Lung microvascular endothelial cell (primary cell): ENCODE results near the gene LYRM4. TPM values are rescaled to one million over a fixed set of nuclear protein-coding genes. Genes with fewer than 3 reads are reported as not detected.
"Not testable (repeated sequence)": the region's sequence is repeated elsewhere in the genome, so short reads cannot be mapped to it uniquely, and the experiment has no call there.

Experiments
- DNase-seq, 2 donors: peaks; one replicate each; pipeline versions ENCODE4 v3.0.0 to v3.0.0-alpha.2; 2010; ENCODE audit warnings: low read depth in 2 of 2
- total RNA-seq: library from RNA; depleted of rRNA; stranded (reverse); fragments of >200 nt; gene quantifications from 2 replicates; pipeline ENCODE4 v1.2.1, GENCODE V29; 2014

The LYRM4 gene
- total RNA-seq, 1 donor from 2014 or later = 14.7 TPM

DNA sequence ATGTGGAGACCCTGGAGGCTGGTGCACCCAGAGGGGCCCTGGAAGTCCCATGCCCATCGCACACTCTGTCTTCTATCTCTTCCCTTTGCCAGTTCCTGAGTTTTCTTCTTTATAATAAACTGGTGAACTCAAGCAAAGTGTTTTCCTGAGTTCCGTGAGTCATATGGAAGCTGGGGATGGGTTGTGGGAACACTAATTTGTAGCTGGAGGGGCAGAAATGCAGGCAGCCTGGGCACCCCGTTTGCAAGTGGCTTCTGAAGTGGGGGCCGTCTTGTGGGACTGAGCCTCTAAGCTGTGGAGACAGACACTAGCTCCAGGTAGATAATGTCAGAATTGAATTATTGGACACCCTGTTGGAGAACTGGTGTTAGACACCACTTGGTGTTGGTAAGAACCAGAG is 178.8 kb downstream of the LYRM4 start:
- peak in 1 of 2 donors; percentile 27 for DNase-seq

DNA sequence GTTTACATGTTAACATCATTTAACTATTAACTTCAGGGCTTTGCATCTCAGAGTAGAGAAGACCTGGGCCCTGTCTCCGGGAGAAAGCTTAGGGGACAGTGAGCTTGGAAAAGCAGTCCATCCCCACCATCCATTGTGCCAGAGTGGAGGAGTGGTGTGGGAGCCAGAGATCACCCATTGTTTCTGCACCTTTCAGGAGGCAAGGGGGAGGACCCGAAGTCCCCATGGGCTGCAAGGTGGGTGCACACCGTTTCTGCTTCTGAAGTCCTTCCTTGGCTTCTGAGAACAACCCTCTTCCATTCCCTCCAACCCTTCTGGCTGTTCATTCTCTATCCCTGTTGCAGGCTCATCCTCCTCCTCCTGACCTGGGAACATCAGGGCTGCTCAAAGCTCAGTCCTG is 179.6 kb downstream of the LYRM4 start:
- no peak for DNase-seq

DNA sequence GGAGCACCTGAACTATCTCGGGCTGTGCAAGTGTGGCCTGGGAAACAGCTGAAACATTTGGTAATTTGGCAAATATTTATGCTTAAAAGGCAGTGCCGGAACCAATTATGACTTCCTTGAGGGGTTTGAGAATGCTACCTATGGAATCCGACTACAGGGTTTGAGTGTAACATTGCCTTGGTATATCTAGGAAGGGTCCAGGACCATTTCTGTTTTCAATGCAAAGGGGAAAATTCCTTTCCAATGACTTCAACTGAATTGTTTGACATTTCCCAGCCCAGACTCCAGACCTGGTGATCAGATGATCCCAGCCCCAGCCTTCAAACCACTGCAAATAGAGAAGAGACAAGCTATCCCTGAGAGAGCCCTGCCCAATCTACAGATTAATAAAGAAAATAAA is 180.2 kb downstream of the LYRM4 start:
- no peak for DNase-seq

DNA sequence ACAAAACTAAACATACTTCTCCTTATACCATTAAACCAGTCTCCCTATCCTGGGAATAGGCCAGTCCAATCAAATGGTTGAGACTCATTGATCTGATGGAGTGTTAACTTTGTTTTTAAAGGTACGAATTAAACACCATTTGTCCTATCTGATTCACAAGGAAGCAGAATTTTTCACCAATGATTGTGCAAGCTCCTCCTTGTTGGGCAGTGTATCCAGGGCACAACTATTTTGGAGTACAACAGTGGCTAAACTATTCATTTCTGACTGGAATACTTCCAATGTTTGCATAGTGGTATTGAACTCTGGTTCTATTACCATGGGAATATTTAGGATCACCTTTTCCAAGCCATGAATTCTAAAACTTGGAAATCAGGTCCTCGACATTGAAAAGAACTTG is 181.1 kb downstream of the LYRM4 start:
- DNase-seq = no peak

DNA sequence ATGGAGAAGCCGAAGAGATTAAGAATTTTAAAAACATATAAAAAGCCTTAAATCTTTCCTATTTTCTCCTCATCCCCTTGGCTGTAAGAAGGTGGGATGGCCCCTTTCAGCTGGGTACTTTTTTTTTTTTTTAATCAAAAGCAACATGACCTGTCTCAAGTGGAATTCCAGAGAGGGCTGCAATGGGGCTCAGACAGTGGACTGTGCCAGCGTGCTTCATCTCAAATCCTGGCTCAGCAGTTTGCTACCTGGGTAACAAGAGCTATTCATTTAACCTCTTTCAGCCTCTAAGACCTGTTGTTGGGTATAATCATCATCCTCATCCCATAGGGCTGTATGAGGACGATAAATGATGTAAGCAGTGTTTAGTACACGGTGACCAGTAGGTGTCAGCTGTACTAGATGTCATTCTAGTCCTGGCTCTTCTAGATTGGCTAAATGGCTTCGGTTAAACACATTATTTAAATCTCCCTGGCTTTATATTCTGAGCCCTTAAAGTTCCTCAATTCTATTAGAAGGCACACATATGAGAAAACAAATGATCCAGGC is 182.6 kb downstream of the LYRM4 start:
- peak; percentile 50 to 63 for DNase-seq

DNA sequence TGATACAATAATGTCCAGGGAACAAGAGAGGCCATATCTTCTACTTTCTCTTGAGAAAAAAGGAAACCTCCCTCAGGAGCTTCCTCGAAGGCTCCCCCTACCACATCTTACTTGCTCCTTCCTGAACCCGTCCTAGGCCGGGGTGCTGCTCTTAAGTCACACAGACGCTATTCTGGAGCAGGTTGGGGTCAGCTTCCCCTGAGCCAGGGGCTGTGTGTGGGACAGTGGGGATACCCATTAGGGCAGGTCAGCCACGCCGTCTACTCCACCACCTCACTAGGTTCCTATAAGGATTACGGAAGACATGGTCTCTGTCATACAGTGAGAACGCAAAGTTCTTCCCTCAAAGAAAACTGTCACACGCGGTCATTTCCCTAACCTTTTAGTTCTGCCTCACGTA is 183.8 kb downstream of the LYRM4 start:
- DNase-seq = no peak

DNA sequence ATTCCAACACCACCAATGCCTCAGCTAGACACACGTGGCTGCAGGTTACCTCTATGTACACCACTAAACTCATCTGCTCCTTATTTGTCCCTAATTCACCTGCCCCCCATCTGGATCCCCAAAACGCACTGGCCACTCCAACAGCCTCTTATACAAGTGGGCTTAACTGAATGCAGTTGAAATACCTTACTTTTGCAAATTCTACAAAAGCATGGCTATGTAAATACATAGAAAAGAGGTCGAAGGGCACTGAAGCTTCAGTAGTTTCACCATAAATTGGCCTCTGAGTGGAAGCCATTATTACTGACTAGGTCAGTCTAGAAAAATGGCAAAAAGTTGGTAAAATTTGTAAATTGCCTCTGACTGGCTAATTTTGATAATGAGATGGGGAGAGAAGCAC is 186.8 kb downstream of the LYRM4 start:
- no peak for DNase-seq

DNA sequence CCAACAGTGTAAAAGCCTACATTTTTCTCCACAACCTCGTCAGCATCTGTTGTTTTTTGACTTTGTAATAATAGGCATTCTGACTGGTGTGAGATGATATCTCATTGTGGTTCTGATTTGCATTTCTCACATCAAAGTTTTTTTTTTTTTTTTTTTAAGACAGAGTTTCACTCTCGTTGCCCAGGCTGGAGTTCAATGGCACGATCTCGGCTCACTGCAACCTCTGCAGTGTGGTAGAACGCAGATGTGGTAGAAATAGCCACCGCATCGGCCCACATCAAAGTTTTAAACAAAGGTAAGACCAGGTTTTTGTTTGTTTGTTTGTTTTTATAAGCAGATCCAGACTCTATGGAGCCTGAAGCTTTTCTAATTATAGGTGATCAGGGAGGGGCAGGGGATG is 188.3 kb downstream of the LYRM4 start:
- DNase-seq = no peak

DNA sequence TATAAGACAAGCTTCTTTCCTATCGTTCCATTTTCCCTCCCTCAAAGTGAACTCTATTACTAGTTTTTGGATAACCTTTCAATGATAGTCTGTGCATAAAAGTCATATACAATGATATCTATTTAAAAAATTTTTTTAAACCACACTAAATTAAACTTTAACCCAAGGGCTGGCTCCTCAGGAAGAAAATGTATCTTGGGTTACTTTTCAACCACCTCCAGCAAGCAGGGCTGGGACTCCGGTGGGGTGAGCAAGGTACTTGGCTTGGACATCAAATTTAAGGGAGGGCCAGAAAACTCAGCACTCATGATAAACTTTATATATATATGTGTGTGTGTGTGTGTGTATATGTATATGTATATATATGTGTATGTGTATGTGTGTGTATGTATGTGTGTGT is 189.5 kb downstream of the LYRM4 start:
- no peak for DNase-seq

DNA sequence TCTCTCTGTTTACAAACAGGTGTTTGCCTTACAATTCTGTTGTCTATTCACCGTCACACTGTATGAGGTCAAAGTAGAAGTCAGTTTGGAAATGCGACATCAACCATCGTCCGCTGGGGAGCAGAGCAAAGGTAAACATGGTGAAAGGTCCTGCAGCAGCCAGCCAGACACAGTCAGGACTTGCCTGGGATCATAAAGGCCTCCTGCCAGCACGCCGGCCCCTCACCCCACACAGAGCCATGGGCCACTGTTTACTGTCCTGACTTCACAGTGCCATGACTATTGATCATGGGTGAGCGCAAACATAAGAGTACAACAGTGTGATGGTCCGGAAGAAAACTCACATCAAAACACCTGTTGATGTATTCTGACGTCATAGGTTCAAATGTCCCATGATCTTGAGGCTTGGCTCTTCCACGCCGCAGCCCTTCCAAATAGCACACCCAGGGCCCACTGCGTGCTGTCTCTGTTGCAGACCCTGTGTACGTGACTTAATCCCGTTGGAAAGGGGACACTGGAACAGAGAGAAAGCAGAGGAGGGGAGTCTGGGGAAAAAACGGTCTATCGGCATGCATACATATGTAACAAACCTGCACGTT is 192.5 kb downstream of the LYRM4 start:
- DNase-seq = no peak

DNA sequence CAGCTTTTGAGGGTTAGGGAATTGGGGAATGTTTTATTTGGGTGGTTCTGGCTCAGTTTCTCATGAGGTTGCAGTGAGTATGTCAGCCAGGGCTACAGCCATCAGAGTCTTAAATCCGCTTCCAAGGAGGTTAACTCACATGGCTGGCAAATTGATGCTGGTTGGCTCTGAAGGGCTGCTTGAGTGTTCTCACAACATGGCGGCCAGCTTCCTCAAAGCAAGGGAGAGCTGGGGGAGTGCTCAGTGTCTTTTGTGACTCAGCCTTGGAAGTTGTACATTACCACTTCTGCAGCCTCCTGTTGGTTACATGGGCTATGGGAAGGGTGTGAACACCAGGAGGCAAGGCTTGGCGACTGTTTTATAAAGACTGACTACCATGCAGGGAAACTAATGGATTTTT is 193.4 kb downstream of the LYRM4 start:
- no peak for DNase-seq

DNA sequence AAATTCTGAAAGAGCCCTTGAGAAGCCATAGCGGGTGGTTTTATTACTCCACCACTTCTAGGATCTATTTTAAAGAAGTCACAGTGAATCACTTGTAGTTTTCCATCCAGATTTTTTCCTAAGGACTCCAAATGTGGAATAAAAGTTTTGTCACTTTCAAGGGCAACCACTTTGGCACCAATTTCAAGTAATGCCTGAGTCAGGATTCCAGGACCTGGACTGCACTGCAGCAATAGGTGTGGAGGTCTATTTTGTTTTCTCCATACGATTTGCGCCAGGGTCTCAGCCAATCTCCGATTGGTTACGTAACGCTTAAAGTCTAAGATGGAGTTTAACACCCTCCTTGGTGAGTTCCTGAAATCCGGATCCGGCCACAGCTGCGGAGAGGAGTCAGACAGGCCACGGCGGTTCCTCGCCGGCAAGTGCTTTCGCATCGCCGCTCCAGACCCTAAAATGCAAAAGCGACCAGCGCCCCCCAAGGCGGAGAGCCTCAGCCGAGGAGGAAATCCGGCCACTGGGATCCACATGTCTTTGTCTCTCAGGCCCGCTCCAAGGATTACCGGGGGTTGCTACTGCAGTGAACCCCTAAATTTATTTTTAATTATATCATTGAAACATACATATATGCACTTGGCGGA is 194.2 kb downstream of the LYRM4 start:
- DNase-seq = no peak

DNA sequence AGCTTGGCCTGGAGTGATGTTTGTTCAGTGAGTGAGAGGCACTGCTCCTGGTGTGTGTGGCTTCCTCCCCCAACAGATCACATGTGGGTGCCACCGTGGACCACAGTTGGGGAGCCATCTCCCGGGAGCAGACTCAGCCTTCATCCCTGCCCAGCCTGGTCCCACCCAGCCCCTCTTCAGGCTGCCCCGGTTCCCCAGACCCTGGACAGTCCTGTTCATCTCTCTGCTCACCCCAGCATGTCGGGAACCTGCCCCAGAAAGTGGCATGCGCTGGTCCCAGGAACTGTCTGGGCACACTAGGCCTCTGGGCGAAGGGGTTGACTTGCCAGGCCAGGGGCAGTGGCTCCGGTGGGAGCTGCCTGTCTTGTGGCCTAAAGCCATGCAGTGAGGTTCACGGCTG is 197.1 kb downstream of the LYRM4 start:
- DNase-seq = no peak

DNA sequence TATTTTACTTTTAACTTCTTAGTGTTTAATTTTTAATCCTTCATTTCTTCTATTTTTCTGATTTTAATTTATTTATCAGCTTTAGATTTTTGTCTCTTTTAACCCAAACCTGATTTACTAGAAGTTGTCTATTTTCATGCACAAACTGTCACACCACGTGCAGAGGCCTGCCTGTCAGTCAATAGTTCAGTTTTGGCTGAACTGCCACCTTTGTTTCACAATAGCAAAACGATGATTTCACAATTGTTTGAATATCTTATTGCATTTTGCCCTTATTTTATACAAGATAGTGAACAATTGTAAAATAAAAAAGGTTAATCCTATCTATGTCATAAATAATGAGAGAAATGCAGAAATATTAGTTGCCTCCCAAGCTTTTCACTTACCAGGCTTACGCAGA is 199.6 kb downstream of the LYRM4 start:
- DNase-seq = no peak

DNA sequence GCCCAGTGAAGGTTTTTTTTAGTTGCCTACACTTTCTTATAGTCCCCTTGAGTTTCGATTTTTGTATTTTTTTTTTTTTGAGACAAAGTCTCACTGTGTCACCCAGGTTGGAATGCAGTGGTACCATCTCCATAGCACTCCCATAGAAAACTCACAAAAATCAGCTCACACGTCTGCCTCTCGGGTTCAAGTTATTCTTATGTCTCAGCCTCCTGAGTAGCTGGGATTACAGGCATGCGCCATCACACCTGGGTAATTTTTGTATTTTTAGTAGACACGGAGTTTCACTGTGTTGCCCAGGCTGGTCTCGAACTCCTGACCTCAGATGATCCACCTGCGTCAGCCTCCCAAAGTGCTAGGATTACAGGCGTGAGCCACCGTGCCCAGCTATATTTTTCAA is 200.3 kb downstream of the LYRM4 start:
- DNase-seq = not testable (repeated sequence)

DNA sequence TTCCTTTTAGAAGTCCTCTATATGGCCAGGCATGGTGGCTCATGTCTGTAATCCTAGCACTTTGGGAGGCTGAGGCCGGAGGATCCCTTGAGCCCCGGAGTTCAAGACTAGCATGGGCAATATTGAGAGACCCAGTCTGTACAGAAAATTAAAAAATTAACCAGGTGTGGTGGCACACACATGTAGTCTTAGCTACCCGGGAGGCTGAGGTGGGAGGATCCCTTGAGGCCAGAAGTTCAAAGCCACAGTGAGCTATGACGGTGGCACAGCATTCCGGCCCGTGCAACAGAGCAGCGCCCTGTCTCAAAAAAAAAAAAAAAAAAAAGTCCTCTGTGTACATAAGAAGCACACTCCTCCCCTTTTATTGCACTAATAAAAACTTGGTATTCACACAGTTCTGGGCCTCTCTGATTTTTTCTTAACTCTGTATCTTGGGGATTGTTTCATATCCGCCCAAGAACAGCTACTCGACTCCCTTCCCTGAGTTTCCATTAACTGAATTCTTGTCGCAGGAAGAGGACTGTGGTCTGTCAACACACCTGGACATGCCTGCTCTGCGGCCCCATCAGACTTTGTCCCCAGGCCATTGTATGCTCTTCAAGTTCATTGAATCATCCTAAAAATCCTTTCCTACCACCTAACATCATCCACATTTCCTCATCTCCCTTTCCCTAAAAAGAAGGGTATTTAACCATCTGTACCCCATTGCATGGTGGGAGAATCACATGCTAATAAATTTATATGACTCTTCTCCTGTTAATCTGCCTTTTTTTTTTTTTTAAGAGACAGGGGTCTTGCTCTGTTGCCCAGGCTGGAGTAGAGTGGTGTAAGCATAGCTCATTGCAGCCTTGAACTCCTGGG is 201.5 kb downstream of the LYRM4 start:
- no peak for DNase-seq

Other genes starting within 250 kb of the LYRM4 start
- gene PPP1R3G, start 175.6 kb downstream of the LYRM4 start, total RNA-seq = 0.65 and 1.6 TPM in 2 replicates
- 21.4 and 22.0 TPM in 2 replicates for gene FARS2, start 563 bp upstream of the LYRM4 start, total RNA-seq